ENCODE results near the gene DDX21.

DDX21 gene

DNA sequence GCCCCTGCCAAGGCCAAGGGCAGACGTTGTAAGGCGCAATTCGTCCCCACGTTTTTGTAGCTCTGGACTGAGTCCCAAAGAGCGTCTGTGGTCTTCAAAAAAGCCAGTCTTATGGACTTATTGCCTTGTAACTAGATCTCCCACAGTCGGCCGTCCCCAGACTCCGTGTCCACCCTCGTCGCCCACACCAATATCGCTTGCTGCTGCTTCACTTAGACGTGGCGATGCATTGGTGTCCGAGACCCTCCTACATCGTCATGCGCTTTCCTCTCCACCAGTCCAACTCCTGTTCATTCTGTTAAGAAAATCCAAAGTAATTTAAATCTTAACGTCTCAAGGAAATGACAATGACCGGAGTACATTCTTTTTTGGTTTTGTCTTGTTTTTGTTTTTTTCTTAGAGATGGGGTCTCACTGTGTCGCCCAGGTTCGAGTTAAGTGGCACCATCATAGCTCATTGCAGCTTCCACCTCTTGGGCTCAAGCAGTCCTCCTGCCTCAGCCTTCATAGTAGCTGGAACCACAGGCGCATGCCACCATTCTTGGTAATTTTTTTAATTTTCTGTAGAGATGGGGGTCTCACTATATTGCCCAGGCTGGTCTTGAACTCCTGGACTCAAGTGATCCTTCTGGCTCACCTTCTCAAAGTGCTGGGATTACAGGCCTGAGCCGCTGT lies 33.5 kb downstream of the DDX21 start:
- no peaks in the 10 kb centered on the region for H3K27me3 ChIP-seq (ENCODE audit: control insufficient read depth in 3 of 3, insufficient read depth in 3 of 3, low read depth in 1 of 3, low read length in 3 of 3)
- H2AFZ ChIP-seq (ENCODE audit: low read length), result peak overlapping the region; percentile 91
- peaks cover 7% of the 10 kb centered on the region for H3K79me1 ChIP-seq (ENCODE audit: low read depth, low read length)
- H3K9me3 ChIP-seq (replicated peaks in 1 of 2; ENCODE audit: control insufficient read depth in 2 of 2, insufficient read depth in 1 of 2, low read depth in 1 of 2, low read length in 2 of 2), result no peaks in the 10 kb centered on the region
- no CpG with 5 or more reads among the region's 22 CpGs for WGBS, 2 donors (ENCODE audit: extremely low coverage in 2 of 2, insufficient read length in 2 of 2, insufficient replicate concordance in 1 of 2)
- H2BK12ac ChIP-seq (ENCODE audit: low read length), result no peak overlapping the region
- no peak overlapping the region for H3K4ac ChIP-seq (ENCODE audit: low read length)
- H3K4me2 ChIP-seq (ENCODE audit: insufficient read depth, low read length, poor library complexity, severe bottlenecking), result peak overlapping the region; percentile 83
- no peak overlapping the region for H2BK15ac ChIP-seq (ENCODE audit: low read length)
- peak overlapping the region; percentile 68 to 96 for H3K4me3 ChIP-seq (ENCODE audit: low read length in 2 of 2)
- no peak overlapping the region for H3K27ac ChIP-seq (replicated peaks; ENCODE audit: low read length)
- peak overlapping the region; percentile 93 for H3K18ac ChIP-seq (ENCODE audit: low read length)
- H4K8ac ChIP-seq (ENCODE audit: low read depth, low read length), result no peak overlapping the region
- no peak overlapping the region for H2BK5ac ChIP-seq (ENCODE audit: low read length)
- H3K36me3 ChIP-seq (replicated peaks in 1 of 2; ENCODE audit: control insufficient read depth in 2 of 2, insufficient read depth in 2 of 2, low read length in 2 of 2), result peaks cover 4 to 63% of the 10 kb centered on the region in 2 donors
- DNase-seq (ENCODE audit: low spot score), result no peak
- peaks cover 0 to 1% of the 10 kb centered on the region in 2 donors for H3K4me1 ChIP-seq (ENCODE audit: control insufficient read depth in 2 of 2, insufficient read depth in 1 of 2, low read depth in 1 of 2, low read length in 2 of 2)
- peak overlapping the region; percentile 5 for H2AK5ac ChIP-seq (ENCODE audit: low read depth, low read length)
- H3K9ac ChIP-seq (ENCODE audit: low read depth, low read length, poor library complexity), result peak overlapping the region; percentile 90
- H3K14ac ChIP-seq (ENCODE audit: low read length), result peak overlapping the region; percentile 48
- H4K91ac ChIP-seq (ENCODE audit: low read depth, low read length, poor library complexity), result no peak overlapping the region
- peak overlapping the region; percentile 69 for H2BK120ac ChIP-seq (ENCODE audit: low read depth, low read length)
- peak overlapping the region; percentile 98 for H3K23ac ChIP-seq (ENCODE audit: low read depth, low read length, poor library complexity)

DNA sequence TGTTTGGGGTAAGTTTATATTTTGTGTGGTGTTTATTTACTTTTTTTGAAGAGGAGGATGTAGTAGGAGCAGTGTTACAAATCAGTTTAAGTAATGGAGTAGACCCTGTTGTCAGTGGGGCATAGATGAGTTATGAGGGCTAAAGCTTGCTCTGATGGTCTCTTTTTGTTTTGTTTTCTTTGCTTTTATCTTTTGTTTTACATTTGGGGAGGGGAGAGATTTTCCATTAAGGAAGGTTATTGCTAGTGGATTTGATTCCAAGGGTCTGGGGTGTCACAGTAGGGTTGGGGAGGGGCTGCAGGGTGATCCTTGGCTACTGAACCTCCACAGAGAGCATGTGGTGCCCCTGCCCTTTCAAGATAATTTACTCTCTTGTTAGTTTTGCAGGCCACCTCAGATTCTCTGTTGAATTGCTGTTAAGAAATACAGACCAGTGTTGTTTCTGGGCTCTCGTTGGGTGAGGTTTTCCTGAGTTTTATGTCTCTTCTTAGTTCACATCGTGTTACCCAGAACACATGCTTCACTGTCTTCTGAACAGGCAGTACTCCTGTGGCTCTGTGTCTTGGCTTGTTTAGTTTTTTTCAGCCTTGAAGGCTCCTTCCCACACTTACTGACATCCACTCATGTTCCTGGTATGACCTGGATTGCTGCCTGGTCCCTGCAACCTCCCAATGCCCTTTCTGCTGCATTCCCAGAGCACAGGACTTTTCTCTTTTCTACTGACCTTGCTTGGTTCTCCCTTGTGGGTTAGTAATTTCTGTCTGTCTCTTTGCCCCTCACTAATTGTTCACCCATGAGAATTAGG lies 36.9 kb downstream of the DDX21 start:
- H3K36me3 ChIP-seq (replicated peaks in 1 of 2; ENCODE audit: control insufficient read depth in 2 of 2, insufficient read depth in 2 of 2, low read length in 2 of 2), result peaks cover 2 to 45% of the 10 kb centered on the region in 2 donors
- H3K27me3 ChIP-seq (ENCODE audit: control insufficient read depth in 3 of 3, insufficient read depth in 3 of 3, low read depth in 1 of 3, low read length in 3 of 3), result no peaks in the 10 kb centered on the region
- DNase-seq (ENCODE audit: low spot score), result no peak
- no peak overlapping the region for H3K18ac ChIP-seq (ENCODE audit: low read length)
- no peak overlapping the region for H3K4me2 ChIP-seq (ENCODE audit: insufficient read depth, low read length, poor library complexity, severe bottlenecking)
- peaks cover 9% of the 10 kb centered on the region for H3K79me1 ChIP-seq (ENCODE audit: low read depth, low read length)
- H3K9me3 ChIP-seq (replicated peaks in 1 of 2; ENCODE audit: control insufficient read depth in 2 of 2, insufficient read depth in 1 of 2, low read depth in 1 of 2, low read length in 2 of 2), result no peaks in the 10 kb centered on the region
- H2BK120ac ChIP-seq (ENCODE audit: low read depth, low read length), result no peak overlapping the region
- no peak overlapping the region for H3K27ac ChIP-seq (replicated peaks; ENCODE audit: low read length)
- H2BK5ac ChIP-seq (ENCODE audit: low read length), result no peak overlapping the region
- no peak overlapping the region for H3K4me3 ChIP-seq (ENCODE audit: low read length in 2 of 2)
- H4K8ac ChIP-seq (ENCODE audit: low read depth, low read length), result no peak overlapping the region
- no peak overlapping the region for H3K4ac ChIP-seq (ENCODE audit: low read length)
- no peak overlapping the region for H2AK5ac ChIP-seq (ENCODE audit: low read depth, low read length)
- H3K23ac ChIP-seq (ENCODE audit: low read depth, low read length, poor library complexity), result no peak overlapping the region
- no peak overlapping the region for H3K14ac ChIP-seq (ENCODE audit: low read length)
- no peak overlapping the region for H2AFZ ChIP-seq (ENCODE audit: low read length)
- no peak overlapping the region for H3K9ac ChIP-seq (ENCODE audit: low read depth, low read length, poor library complexity)
- peaks cover 0 to 1% of the 10 kb centered on the region in 2 donors for H3K4me1 ChIP-seq (ENCODE audit: control insufficient read depth in 2 of 2, insufficient read depth in 1 of 2, low read depth in 1 of 2, low read length in 2 of 2)
- WGBS, 2 donors (ENCODE audit: extremely low coverage in 2 of 2, insufficient read length in 2 of 2, insufficient replicate concordance in 1 of 2), result no CpG with 5 or more reads among the region's 2 CpGs
- H4K91ac ChIP-seq (ENCODE audit: low read depth, low read length, poor library complexity), result no peak overlapping the region
- H2BK12ac ChIP-seq (ENCODE audit: low read length), result no peak overlapping the region
- no peak overlapping the region for H2BK15ac ChIP-seq (ENCODE audit: low read length)

DNA sequence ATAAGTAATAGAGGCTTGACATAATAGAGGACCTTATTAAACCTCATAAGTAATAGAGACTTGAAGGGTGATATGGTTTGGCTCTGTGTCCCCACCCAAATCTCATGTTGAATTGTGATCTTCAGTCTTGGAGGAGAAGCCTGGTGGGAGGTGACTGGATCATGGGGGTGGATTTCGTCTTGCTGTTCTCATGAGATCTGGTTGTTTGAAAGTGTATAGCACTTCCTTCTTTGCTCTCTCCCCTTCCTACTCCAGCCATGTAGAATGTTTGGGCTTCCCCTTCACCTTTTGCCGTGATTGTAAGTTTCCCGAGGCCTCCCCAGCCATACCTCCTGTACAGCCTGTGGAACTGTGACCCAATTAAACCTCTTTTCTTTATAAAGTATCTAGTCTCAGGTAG lies 41.2 kb downstream of the DDX21 start:
- peaks cover 3 to 47% of the 10 kb centered on the region in 2 donors for H3K36me3 ChIP-seq (replicated peaks in 1 of 2; ENCODE audit: control insufficient read depth in 2 of 2, insufficient read depth in 2 of 2, low read length in 2 of 2)
- H2BK15ac ChIP-seq (ENCODE audit: low read length), result no peak overlapping the region
- no peaks in the 10 kb centered on the region for H3K9me3 ChIP-seq (replicated peaks in 1 of 2; ENCODE audit: control insufficient read depth in 2 of 2, insufficient read depth in 1 of 2, low read depth in 1 of 2, low read length in 2 of 2)
- no peak for DNase-seq (ENCODE audit: low spot score)
- H3K4me3 ChIP-seq (ENCODE audit: low read length in 2 of 2), result no peak overlapping the region
- no peak overlapping the region for H4K8ac ChIP-seq (ENCODE audit: low read depth, low read length)
- no peak overlapping the region for H3K23ac ChIP-seq (ENCODE audit: low read depth, low read length, poor library complexity)
- no peaks in the 10 kb centered on the region for H3K27me3 ChIP-seq (ENCODE audit: control insufficient read depth in 3 of 3, insufficient read depth in 3 of 3, low read depth in 1 of 3, low read length in 3 of 3)
- no peak overlapping the region for H4K91ac ChIP-seq (ENCODE audit: low read depth, low read length, poor library complexity)
- no peak overlapping the region for H3K9ac ChIP-seq (ENCODE audit: low read depth, low read length, poor library complexity)
- H3K79me1 ChIP-seq (ENCODE audit: low read depth, low read length), result peaks cover 2% of the 10 kb centered on the region
- no peak overlapping the region for H2AK5ac ChIP-seq (ENCODE audit: low read depth, low read length)
- no peak overlapping the region for H2AFZ ChIP-seq (ENCODE audit: low read length)
- no peak overlapping the region for H2BK120ac ChIP-seq (ENCODE audit: low read depth, low read length)
- no peak overlapping the region for H3K14ac ChIP-seq (ENCODE audit: low read length)
- H2BK5ac ChIP-seq (ENCODE audit: low read length), result no peak overlapping the region
- no peaks in the 10 kb centered on the region for H3K4me1 ChIP-seq (ENCODE audit: control insufficient read depth in 2 of 2, insufficient read depth in 1 of 2, low read depth in 1 of 2, low read length in 2 of 2)
- H2BK12ac ChIP-seq (ENCODE audit: low read length), result no peak overlapping the region
- H3K18ac ChIP-seq (ENCODE audit: low read length), result no peak overlapping the region
- H3K4me2 ChIP-seq (ENCODE audit: insufficient read depth, low read length, poor library complexity, severe bottlenecking), result no peak overlapping the region
- H3K4ac ChIP-seq (ENCODE audit: low read length), result no peak overlapping the region
- no CpG with 5 or more reads among the region's 3 CpGs for WGBS, 2 donors (ENCODE audit: extremely low coverage in 2 of 2, insufficient read length in 2 of 2, insufficient replicate concordance in 1 of 2)
- H3K27ac ChIP-seq (replicated peaks; ENCODE audit: low read length), result no peak overlapping the region

DNA sequence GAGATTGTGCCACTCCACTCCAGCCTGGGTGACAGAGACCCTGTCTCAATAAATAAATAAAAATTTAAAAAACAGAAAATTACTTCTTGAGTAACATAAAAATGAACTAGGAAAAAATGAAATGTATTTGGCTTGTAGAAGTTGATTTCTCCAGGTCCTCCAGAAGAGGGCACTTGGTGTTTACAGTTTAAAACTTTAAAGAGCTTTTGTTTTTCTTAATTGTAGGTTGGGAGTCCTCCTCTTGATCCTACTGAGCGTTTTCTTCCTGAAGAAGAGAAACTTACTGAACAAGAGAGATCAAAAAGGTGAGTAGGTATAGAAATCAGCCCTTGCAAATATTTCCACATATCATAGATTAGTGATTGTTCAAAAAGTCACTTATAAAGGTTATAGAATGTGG lies 48.9 kb downstream of the DDX21 start:
- no peak for DNase-seq (ENCODE audit: low spot score)

More for the DNA sequence above, 48.9 kb downstream of the DDX21 start:
- WGBS, 2 donors (ENCODE audit: extremely low coverage in 2 of 2, insufficient read length in 2 of 2, insufficient replicate concordance in 1 of 2), result no CpG with 5 or more reads among the region's 1 CpG
- Histone ChIP-seq H3K14ac (ENCODE audit: low read length) (no peak overlapping the region), H3K79me1 (ENCODE audit: low read depth, low read length) (no peaks in the 10 kb centered on the region), H4K91ac (ENCODE audit: low read depth, low read length, poor library complexity) (no peak overlapping the region), H3K9me3 (replicated peaks in 1 of 2; ENCODE audit: control insufficient read depth in 2 of 2, insufficient read depth in 1 of 2, low read depth in 1 of 2, low read length in 2 of 2) (no peaks in the 10 kb centered on the region), H3K23ac (ENCODE audit: low read depth, low read length, poor library complexity) (no peak overlapping the region), H3K4me1 (ENCODE audit: control insufficient read depth in 2 of 2, insufficient read depth in 1 of 2, low read depth in 1 of 2, low read length in 2 of 2) (no peaks in the 10 kb centered on the region), H2BK15ac (ENCODE audit: low read length) (no peak overlapping the region), H3K4me2 (ENCODE audit: insufficient read depth, low read length, poor library complexity, severe bottlenecking) (no peak overlapping the region), H3K4me3 (ENCODE audit: low read length in 2 of 2) (no peak overlapping the region), H2AFZ (ENCODE audit: low read length) (no peak overlapping the region), H2BK120ac (ENCODE audit: low read depth, low read length) (no peak overlapping the region), H2AK5ac (ENCODE audit: low read depth, low read length) (no peak overlapping the region), H2BK5ac (ENCODE audit: low read length) (no peak overlapping the region), H3K27ac (replicated peaks; ENCODE audit: low read length) (no peak overlapping the region), H3K18ac (ENCODE audit: low read length) (no peak overlapping the region), H4K8ac (ENCODE audit: low read depth, low read length) (no peak overlapping the region), H3K36me3 (replicated peaks in 1 of 2; ENCODE audit: control insufficient read depth in 2 of 2, insufficient read depth in 2 of 2, low read length in 2 of 2) (peaks cover 2 to 88% of the 10 kb centered on the region in 2 donors), H2BK12ac (ENCODE audit: low read length) (no peak overlapping the region), H3K4ac (ENCODE audit: low read length) (no peak overlapping the region), H3K27me3 (ENCODE audit: control insufficient read depth in 3 of 3, insufficient read depth in 3 of 3, low read depth in 1 of 3, low read length in 3 of 3) (no peaks in the 10 kb centered on the region), H3K9ac (ENCODE audit: low read depth, low read length, poor library complexity) (no peak overlapping the region)
